OCI-LY7 (cell line): Measurements from ENCODE around the gene FAM174A.

Source experiments
- EZH2phosphoT487 ChIP-seq: fragments of 200-600 bp; sonication (generic); IDR thresholded peaks from 2 replicates; pipeline ENCODE4 v1.6.1; 2018; ENCODE audit warnings: low read depth, borderline replicate concordance, mild to moderate bottlenecking, mixed run types, antibody characterized with exemption, low read length, moderate library complexity, mixed read lengths
- TF ChIP-seq, protein P1 (sequence below): fragments of 200-600 bp; sonication (generic); conservative IDR thresholded peaks from 2 replicates; pipeline ENCODE4 v1.5.1; 2014; ENCODE audit warnings: mild to moderate bottlenecking, antibody characterized with exemption, low read length, moderate library complexity, mixed read lengths

DNA sequence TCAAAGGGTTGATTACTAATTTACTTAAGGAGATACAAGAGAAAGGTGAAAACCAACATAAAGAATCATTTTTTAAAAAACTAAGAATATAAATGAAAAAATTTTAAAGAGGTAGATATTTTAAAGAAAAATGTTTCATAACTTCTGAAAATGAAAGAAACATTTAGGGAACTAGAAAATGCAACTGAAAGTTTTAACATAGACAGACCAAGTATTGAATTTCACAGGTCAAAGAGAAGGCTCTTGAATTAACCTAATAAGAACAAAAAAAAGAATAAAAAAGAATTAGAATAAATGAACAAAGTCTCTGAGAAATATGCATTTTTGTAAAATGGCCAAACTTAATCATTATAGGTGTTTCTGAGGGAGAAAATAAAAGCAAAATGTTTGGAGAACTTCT is 16.1 kb upstream of the FAM174A start:
- TF ChIP-seq, protein P1, sequence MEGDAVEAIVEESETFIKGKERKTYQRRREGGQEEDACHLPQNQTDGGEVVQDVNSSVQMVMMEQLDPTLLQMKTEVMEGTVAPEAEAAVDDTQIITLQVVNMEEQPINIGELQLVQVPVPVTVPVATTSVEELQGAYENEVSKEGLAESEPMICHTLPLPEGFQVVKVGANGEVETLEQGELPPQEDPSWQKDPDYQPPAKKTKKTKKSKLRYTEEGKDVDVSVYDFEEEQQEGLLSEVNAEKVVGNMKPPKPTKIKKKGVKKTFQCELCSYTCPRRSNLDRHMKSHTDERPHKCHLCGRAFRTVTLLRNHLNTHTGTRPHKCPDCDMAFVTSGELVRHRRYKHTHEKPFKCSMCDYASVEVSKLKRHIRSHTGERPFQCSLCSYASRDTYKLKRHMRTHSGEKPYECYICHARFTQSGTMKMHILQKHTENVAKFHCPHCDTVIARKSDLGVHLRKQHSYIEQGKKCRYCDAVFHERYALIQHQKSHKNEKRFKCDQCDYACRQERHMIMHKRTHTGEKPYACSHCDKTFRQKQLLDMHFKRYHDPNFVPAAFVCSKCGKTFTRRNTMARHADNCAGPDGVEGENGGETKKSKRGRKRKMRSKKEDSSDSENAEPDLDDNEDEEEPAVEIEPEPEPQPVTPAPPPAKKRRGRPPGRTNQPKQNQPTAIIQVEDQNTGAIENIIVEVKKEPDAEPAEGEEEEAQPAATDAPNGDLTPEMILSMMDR, result no peak
- TF ChIP-seq EZH2phosphoT487, result no peak
